Neural progenitor cell (in vitro differentiated cells): Measurements from ENCODE around the gene FARP1. TPM values are rescaled to one million over a fixed set of nuclear protein-coding genes. Genes with fewer than 3 reads are reported as not detected.

Experiments used
- DNase-seq: peaks from one replicate; pipeline ENCODE4 v3.0.0-alpha.2; 2016; ENCODE audit warnings: low spot score
- H2AFZ ChIP-seq: fragments of 200-600 bp; sonication (generic); replicated peaks from 2 replicates; pipeline ENCODE4 v1.6.1; 2016; ENCODE audit warnings: antibody characterized with exemption
- H3F3A ChIP-seq: fragments of 200-600 bp; sonication (generic); 2 replicates; pipeline ENCODE4 v1.6.1; 2016; ENCODE audit warnings: antibody characterized with exemption, low read depth
- H3K27ac ChIP-seq: fragments of 200-600 bp; sonication (generic); 2 replicates; pipeline ENCODE4 v1.5.1; 2016; ENCODE audit warnings: mild to moderate bottlenecking
- H3K27me3 ChIP-seq: fragments of 200-600 bp; sonication (generic); 2 replicates; pipeline ENCODE4 v1.6.1; 2016; ENCODE audit warnings: mild to moderate bottlenecking, moderate library complexity
- H3K36me3 ChIP-seq: fragments of 200-600 bp; sonication (generic); 2 replicates; pipeline ENCODE4 v1.5.1; 2016
- H3K4me1 ChIP-seq: fragments of 200-600 bp; sonication (generic); 2 replicates; pipeline ENCODE4 v1.6.1; 2016; ENCODE audit warnings: mixed run types
- H3K4me2 ChIP-seq: fragments of 200-600 bp; sonication (generic); 2 replicates; pipeline ENCODE4 v1.6.1; 2016
- H3K4me3 ChIP-seq: fragments of 200-600 bp; sonication (generic); 2 replicates; pipeline ENCODE4 v1.5.1; 2016
- H3K79me2 ChIP-seq: fragments of 200-600 bp; sonication (generic); 2 replicates; pipeline ENCODE4 v1.6.1; 2016; ENCODE audit warnings: low read depth
- H3K9ac ChIP-seq: fragments of 200-600 bp; sonication (generic); 2 replicates; pipeline ENCODE4 v1.6.1; 2016
- H3K9me3 ChIP-seq: fragments of 200-600 bp; sonication (generic); 2 replicates; pipeline ENCODE4 v1.5.1; 2016; ENCODE audit warnings: low read depth
- H4K20me1 ChIP-seq: fragments of 200-600 bp; sonication (generic); 2 replicates; pipeline ENCODE4 v1.6.1; 2016; ENCODE audit warnings: low read depth
- H3K27ac Mint-ChIP-seq: 3 replicates; pipeline ENCODE4 v1.8.0; 2021; ENCODE audit warnings: mixed read lengths
- H3K27me3 Mint-ChIP-seq: 2 replicates; pipeline ENCODE4 v1.8.0; 2022; ENCODE audit warnings: low read depth, mild to moderate bottlenecking, inconsistent platforms, moderate library complexity, mixed read lengths; ENCODE audit not compliant: insufficient read depth
- H3K36me3 Mint-ChIP-seq: 3 replicates; pipeline ENCODE4 v1.8.0; 2021; ENCODE audit warnings: mixed read lengths
- H3K4me1 Mint-ChIP-seq: 3 replicates; pipeline ENCODE4 v1.8.0; 2021; ENCODE audit warnings: mixed read lengths
- H3K4me3 Mint-ChIP-seq: 3 replicates; pipeline ENCODE4 v1.8.0; 2021; ENCODE audit warnings: mild to moderate bottlenecking, moderate library complexity, mixed read lengths
- H3K9me3 Mint-ChIP-seq: 3 replicates; pipeline ENCODE4 v1.8.0; 2020; ENCODE audit warnings: mixed read lengths
- CTCF ChIP-seq: fragments of 200-600 bp; sonication (generic); IDR thresholded peaks from 2 replicates; pipeline ENCODE4 v1.5.1; 2017; ENCODE audit warnings: antibody characterized with exemption, mild to moderate bottlenecking
- EZH2 ChIP-seq: fragments of 200-600 bp; sonication (generic); IDR thresholded peaks from 2 replicates; pipeline ENCODE4 v1.6.1; 2017; ENCODE audit warnings: antibody characterized with exemption, mild to moderate bottlenecking, moderate library complexity
- EZH2phosphoT487 ChIP-seq: fragments of 200-600 bp; sonication (generic); IDR thresholded peaks from 2 replicates; pipeline ENCODE4 v1.6.1; 2017; ENCODE audit warnings: antibody characterized with exemption
- total RNA-seq: library from RNA; depleted of rRNA; stranded (reverse); fragments of >200 nt; gene quantifications from 2 replicates; pipeline ENCODE4 v1.2.3, GENCODE V29; 2015; ENCODE audit warnings: low replicate concordance

FARP1 gene
- total RNA-seq, 1 donor from 2014 or later: 78.0 TPM

- no peak for TF ChIP-seq EZH2phosphoT487
- TF ChIP-seq EZH2: no peak
- peak; percentile 86 for TF ChIP-seq CTCF
- Histone ChIP-seq H3K9me3 (no peaks in the 10 kb centered on the region), H3K4me1 (peaks cover 10% of the 10 kb centered on the region), H3K4me2 (no peak overlapping the region), H4K20me1 (peaks cover 21% of the 10 kb centered on the region), H3K4me3 (no peak overlapping the region), H3K36me3 (no peaks in the 10 kb centered on the region), H3F3A (peaks cover 28% of the 10 kb centered on the region), H3K79me2 (peaks cover 7% of the 10 kb centered on the region), H3K9ac (no peak overlapping the region), H3K27ac (no peak overlapping the region), H2AFZ (no peak overlapping the region), H3K27me3 (no peaks in the 10 kb centered on the region)
- H3K9me3 Mint-ChIP-seq: no peaks in the 10 kb centered on the region
- peak overlapping the region; percentile 18 for H3K4me3 Mint-ChIP-seq
- H3K27me3 Mint-ChIP-seq: peaks cover 16% of the 10 kb centered on the region
- no peak overlapping the region for H3K27ac Mint-ChIP-seq
- peak; percentile 85 for DNase-seq
- H3K36me3 Mint-ChIP-seq: peaks cover 26% of the 10 kb centered on the region
- peaks cover 10% of the 10 kb centered on the region for H3K4me1 Mint-ChIP-seq
Measured at GRCh38 chr13:98445340-98446233, 302.7 kb downstream of the FARP1 start.

- Mint-ChIP-seq H3K4me3 (no peak overlapping the region), H3K27me3 (peaks cover 16% of the 10 kb centered on the region), H3K36me3 (peaks cover 25% of the 10 kb centered on the region), H3K27ac (no peak overlapping the region), H3K9me3 (no peaks in the 10 kb centered on the region), H3K4me1 (peaks cover 17% of the 10 kb centered on the region)
- peaks cover 29% of the 10 kb centered on the region for H3F3A ChIP-seq
- H3K4me3 ChIP-seq: no peak overlapping the region
- H4K20me1 ChIP-seq: peaks cover 27% of the 10 kb centered on the region
- H3K27ac ChIP-seq: no peak overlapping the region
- H3K4me2 ChIP-seq: no peak overlapping the region
- DNase-seq: no peak
- peaks cover 16% of the 10 kb centered on the region for H3K4me1 ChIP-seq
- H3K27me3 ChIP-seq: no peaks in the 10 kb centered on the region
- no peak overlapping the region for H3K9ac ChIP-seq
- H3K36me3 ChIP-seq: no peaks in the 10 kb centered on the region
- peaks cover 14% of the 10 kb centered on the region for H3K79me2 ChIP-seq
- TF ChIP-seq EZH2: no peak
- no peak for TF ChIP-seq CTCF
- TF ChIP-seq EZH2phosphoT487: no peak
- no peak overlapping the region for H2AFZ ChIP-seq
- no peaks in the 10 kb centered on the region for H3K9me3 ChIP-seq
Measured at GRCh38 chr13:98446234-98446621, 303.3 kb downstream of the FARP1 start.

- peaks cover 29% of the 10 kb centered on the region for H3F3A ChIP-seq
- H2AFZ ChIP-seq: no peak overlapping the region
- Mint-ChIP-seq H3K9me3 (no peaks in the 10 kb centered on the region), H3K36me3 (peaks cover 33% of the 10 kb centered on the region), H3K27ac (no peak overlapping the region), H3K27me3 (peaks cover 16% of the 10 kb centered on the region), H3K4me1 (peaks cover 26% of the 10 kb centered on the region), H3K4me3 (no peak overlapping the region)
- peaks cover 14% of the 10 kb centered on the region for H3K79me2 ChIP-seq
- H4K20me1 ChIP-seq: peaks cover 31% of the 10 kb centered on the region
- H3K4me1 ChIP-seq: peaks cover 20% of the 10 kb centered on the region
- TF ChIP-seq CTCF (no peak), EZH2 (no peak), EZH2phosphoT487 (no peak)
- H3K4me3 ChIP-seq: no peak overlapping the region
- H3K9me3 ChIP-seq: no peaks in the 10 kb centered on the region
- H3K27me3 ChIP-seq: no peaks in the 10 kb centered on the region
- no peak overlapping the region for H3K27ac ChIP-seq
- no peaks in the 10 kb centered on the region for H3K36me3 ChIP-seq
- no peak overlapping the region for H3K4me2 ChIP-seq
- H3K9ac ChIP-seq: no peak overlapping the region
- no peak for DNase-seq
Measured at GRCh38 chr13:98447130-98447529, 304.2 kb downstream of the FARP1 start.
